HepG2 (cell line): ENCODE data around the gene CKAP5. TPM values are rescaled to one million over a fixed set of nuclear protein-coding genes. Genes with fewer than 3 reads are reported as not detected.

Experiments
- BCL6 ChIP-seq: IDR thresholded peaks from 2 replicates; pipeline ENCODE4 v1.6.1; 2016; ENCODE audit warnings: missing genetic modification reagents, missing compliant biosample characterization
- CREB1 ChIP-seq, 2 experiments: fragments of 450-650 bp in 1 of 2; IDR thresholded peaks; 2 replicates each; pipeline ENCODE4 v1.6.1; 2016 to 2017; ENCODE audit warnings: control low read depth in 1 of 2, mild to moderate bottlenecking in 1 of 2, missing compliant biosample characterization in 1 of 2, missing genetic modification characterization in 1 of 2
- CREM ChIP-seq, 2 experiments: sonication (generic) in 1 of 2; formaldehyde crosslinking in 1 of 2; IDR thresholded peaks; 2 replicates each; pipeline versions ENCODE4 v1.4.0 to v1.6.1; 2016 to 2020; ENCODE audit warnings: antibody characterized with exemption in 1 of 2, mild to moderate bottlenecking in 1 of 2, missing genetic modification reagents in 1 of 2
- ETV5 ChIP-seq: IDR thresholded peaks from 2 replicates; pipeline ENCODE4 v1.6.1; 2018; ENCODE audit warnings: missing biosample characterization, missing genetic modification reagents, inconsistent platforms, borderline replicate concordance
- GTF3A ChIP-seq: sonication (generic); formaldehyde crosslinking; conservative IDR thresholded peaks from 2 replicates; pipeline ENCODE4 v1.4.0; 2020; ENCODE audit warnings: mild to moderate bottlenecking, missing genetic modification reagents
- KLF12 ChIP-seq: sonication (generic); formaldehyde crosslinking; IDR thresholded peaks from 2 replicates; pipeline ENCODE4 v1.4.0; 2020; ENCODE audit warnings: missing genetic modification reagents, borderline replicate concordance
- KLF6 ChIP-seq: IDR thresholded peaks from 2 replicates; pipeline ENCODE4 v1.8.0; 2016; ENCODE audit warnings: missing biosample characterization, missing genetic modification reagents
- RXRB ChIP-seq: IDR thresholded peaks from 2 replicates; pipeline ENCODE4 v1.6.1; 2016; ENCODE audit warnings: borderline replicate concordance, missing genetic modification reagents, missing compliant biosample characterization
- SALL1 ChIP-seq: sonication (generic); formaldehyde crosslinking; IDR thresholded peaks from 2 replicates; pipeline ENCODE4 v1.8.0; 2022; ENCODE audit warnings: mild to moderate bottlenecking, missing genetic modification reagents
- ZBTB1 ChIP-seq: sonication (generic); formaldehyde crosslinking; IDR thresholded peaks from 2 replicates; pipeline ENCODE4 v1.4.0; 2020; ENCODE audit warnings: missing genetic modification reagents, borderline replicate concordance
- ZFP41 ChIP-seq: sonication (generic); formaldehyde crosslinking; IDR thresholded peaks from 2 replicates; pipeline ENCODE4 v1.4.0; 2020; ENCODE audit warnings: mild to moderate bottlenecking, missing genetic modification reagents, borderline replicate concordance
- ZNF253 ChIP-seq: sonication (generic); formaldehyde crosslinking; IDR thresholded peaks from 2 replicates; pipeline ENCODE4 v1.8.0; 2022; ENCODE audit warnings: mild to moderate bottlenecking, missing genetic modification reagents, borderline replicate concordance
- ZNF33A ChIP-seq: sonication (generic); formaldehyde crosslinking; IDR thresholded peaks from 2 replicates; pipeline ENCODE4 v1.5.1; 2020; ENCODE audit warnings: missing genetic modification reagents, mild to moderate bottlenecking, moderate library complexity, borderline replicate concordance
- ZNF569 ChIP-seq: sonication (generic); formaldehyde crosslinking; IDR thresholded peaks from 2 replicates; pipeline ENCODE4 v1.5.0; 2020; ENCODE audit warnings: mild to moderate bottlenecking, missing genetic modification reagents, moderate library complexity, borderline replicate concordance
- ZNF775 ChIP-seq: sonication (generic); formaldehyde crosslinking; IDR thresholded peaks from 2 replicates; pipeline ENCODE4 v1.4.0; 2020; ENCODE audit warnings: missing genetic modification reagents, mild to moderate bottlenecking, moderate library complexity, borderline replicate concordance
- polyA plus RNA-seq, 8 experiments: library from polyadenylated mRNA; depleted of rRNA in 3 of 8; stranded (reverse) in 7 of 8; unstranded in 1 of 8; fragments of >200 nt; fragmentation: Illumina TruSeq in 4 of 8; extraction: Trizol in 4 of 8; gene quantifications; 2 replicates each; pipeline versions ENCODE4 v1.2.1 to v1.2.3, GENCODE V29; 2011 to 2016; ENCODE audit warnings: low read depth in 4 of 8, missing spikeins in 1 of 8, mixed read lengths in 1 of 8; ENCODE audit not compliant: insufficient read depth in 1 of 8
- total RNA-seq, 5 experiments: library from RNA; depleted of rRNA; stranded (reverse); fragments of >200 nt; fragmentation: Illumina TruSeq; extraction: Trizol; gene quantifications; 2 replicates each; pipeline ENCODE4 v1.2.3, GENCODE V29; 2016; ENCODE audit warnings: low read depth in 1 of 5
- TF ChIP-seq, protein P1 (sequence below): sonication (generic); formaldehyde crosslinking; IDR thresholded peaks from 2 replicates; pipeline ENCODE4 v1.5.0; 2020; ENCODE audit warnings: mild to moderate bottlenecking, missing genetic modification reagents, borderline replicate concordance
- TF ChIP-seq, protein P2 (sequence below): fragments of 450-650 bp; IDR thresholded peaks from 2 replicates; pipeline ENCODE4 v1.6.1; 2016
- TF ChIP-seq, protein P3 (sequence below): sonication (generic); formaldehyde crosslinking; IDR thresholded peaks from 2 replicates; pipeline ENCODE4 v1.9.0; 2022; ENCODE audit warnings: low read depth, missing genetic modification reagents

CKAP5 gene
- total and polyA plus RNA-seq, 2 of the 13 experiments (the other 11 are each of a cell fraction or from before 2014, with no cell fraction given): 79.2 to 103 TPM

DNA sequence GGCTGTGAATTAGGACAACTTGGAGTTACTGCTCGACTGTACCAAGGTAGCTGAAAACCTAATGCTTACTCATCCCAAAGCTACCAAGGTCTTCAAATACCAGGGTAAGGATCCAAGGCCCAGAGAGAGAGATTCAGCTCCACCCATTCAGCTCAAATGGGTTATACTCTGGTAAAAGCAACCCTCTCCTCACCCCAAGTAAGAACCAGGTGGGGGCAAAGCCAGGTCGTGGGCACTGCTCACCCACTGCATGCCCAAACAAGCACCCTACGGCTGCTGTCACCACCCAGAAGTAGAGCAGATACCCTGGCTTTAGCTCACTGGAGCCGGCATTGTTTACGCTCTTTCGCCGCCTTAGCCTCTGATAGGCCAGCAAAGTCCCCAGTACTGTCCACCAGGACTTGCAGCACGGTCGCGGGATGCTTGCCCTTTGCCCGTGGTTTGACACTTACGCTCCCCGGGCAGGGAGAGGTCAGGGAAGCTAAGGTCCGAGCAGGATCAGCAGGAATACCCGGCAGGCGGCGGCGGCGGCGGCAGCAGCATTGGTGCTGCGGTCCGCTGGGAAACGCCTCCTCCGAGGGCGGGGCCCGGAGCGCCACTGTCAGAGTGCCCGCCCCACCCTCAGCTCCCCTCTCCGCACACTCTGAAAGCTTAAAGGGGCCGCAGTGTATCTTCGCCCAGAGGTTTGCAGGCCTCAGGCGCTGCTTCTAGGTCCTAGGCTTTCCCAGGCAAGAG lies 19.6 kb downstream of the CKAP5 start (continued):
- TF ChIP-seq, protein P1, sequence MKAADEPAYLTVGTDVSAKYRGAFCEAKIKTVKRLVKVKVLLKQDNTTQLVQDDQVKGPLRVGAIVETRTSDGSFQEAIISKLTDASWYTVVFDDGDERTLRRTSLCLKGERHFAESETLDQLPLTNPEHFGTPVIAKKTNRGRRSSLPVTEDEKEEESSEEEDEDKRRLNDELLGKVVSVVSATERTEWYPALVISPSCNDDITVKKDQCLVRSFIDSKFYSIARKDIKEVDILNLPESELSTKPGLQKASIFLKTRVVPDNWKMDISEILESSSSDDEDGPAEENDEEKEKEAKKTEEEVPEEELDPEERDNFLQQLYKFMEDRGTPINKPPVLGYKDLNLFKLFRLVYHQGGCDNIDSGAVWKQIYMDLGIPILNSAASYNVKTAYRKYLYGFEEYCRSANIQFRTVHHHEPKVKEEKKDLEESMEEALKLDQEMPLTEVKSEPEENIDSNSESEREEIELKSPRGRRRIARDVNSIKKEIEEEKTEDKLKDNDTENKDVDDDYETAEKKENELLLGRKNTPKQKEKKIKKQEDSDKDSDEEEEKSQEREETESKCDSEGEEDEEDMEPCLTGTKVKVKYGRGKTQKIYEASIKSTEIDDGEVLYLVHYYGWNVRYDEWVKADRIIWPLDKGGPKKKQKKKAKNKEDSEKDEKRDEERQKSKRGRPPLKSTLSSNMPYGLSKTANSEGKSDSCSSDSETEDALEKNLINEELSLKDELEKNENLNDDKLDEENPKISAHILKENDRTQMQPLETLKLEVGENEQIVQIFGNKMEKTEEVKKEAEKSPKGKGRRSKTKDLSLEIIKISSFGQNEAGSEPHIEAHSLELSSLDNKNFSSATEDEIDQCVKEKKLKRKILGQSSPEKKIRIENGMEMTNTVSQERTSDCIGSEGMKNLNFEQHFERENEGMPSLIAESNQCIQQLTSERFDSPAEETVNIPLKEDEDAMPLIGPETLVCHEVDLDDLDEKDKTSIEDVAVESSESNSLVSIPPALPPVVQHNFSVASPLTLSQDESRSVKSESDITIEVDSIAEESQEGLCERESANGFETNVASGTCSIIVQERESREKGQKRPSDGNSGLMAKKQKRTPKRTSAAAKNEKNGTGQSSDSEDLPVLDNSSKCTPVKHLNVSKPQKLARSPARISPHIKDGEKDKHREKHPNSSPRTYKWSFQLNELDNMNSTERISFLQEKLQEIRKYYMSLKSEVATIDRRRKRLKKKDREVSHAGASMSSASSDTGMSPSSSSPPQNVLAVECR (CRISPR knock-in tag): peak; percentile 95; the same call in 1 of the 2 replicates
- TF ChIP-seq KLF12 (CRISPR knock-in tag) (peak; percentile 45; the same call in 1 of the 2 replicates), ZNF33A (CRISPR knock-in tag) (no peak), KLF6 (0 out of 2 replicates have a peak, but pooled peaks have one; percentile 65), SALL1 (peak; percentile 89), RXRB (CRISPR knock-in tag) (peak; percentile 84), ETV5 (CRISPR knock-in tag) (peak; percentile 32; the same call in 1 of the 2 replicates), GTF3A (CRISPR knock-in tag) (no peak), CREM (IDR thresholded peaks at IDR 0.05) (no peak), CREM (CRISPR knock-in tag; IDR thresholded peaks at IDR 0.05) (no peak), CREB1 (IDR thresholded peaks at IDR 0.05) (0 out of 2 replicates have a peak, but pooled peaks have one; percentile 14), CREB1 (CRISPR knock-in tag; IDR thresholded peaks at IDR 0.05) (no peak), ZNF253 (CRISPR knock-in tag) (no peak), ZFP41 (CRISPR knock-in tag) (no peak), ZNF569 (CRISPR knock-in tag) (no peak), ZNF775 (no peak), ZBTB1 (no peak), BCL6 (peak; percentile 55; the same call in 1 of the 2 replicates)
- TF ChIP-seq, protein P2, sequence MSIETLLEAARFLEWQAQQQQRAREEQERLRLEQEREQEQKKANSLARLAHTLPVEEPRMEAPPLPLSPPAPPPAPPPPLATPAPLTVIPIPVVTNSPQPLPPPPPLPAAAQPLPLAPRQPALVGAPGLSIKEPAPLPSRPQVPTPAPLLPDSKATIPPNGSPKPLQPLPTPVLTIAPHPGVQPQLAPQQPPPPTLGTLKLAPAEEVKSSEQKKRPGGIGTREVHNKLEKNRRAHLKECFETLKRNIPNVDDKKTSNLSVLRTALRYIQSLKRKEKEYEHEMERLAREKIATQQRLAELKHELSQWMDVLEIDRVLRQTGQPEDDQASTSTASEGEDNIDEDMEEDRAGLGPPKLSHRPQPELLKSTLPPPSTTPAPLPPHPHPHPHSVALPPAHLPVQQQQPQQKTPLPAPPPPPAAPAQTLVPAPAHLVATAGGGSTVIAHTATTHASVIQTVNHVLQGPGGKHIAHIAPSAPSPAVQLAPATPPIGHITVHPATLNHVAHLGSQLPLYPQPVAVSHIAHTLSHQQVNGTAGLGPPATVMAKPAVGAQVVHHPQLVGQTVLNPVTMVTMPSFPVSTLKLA: peak; percentile 44
- TF ChIP-seq, protein P3, sequence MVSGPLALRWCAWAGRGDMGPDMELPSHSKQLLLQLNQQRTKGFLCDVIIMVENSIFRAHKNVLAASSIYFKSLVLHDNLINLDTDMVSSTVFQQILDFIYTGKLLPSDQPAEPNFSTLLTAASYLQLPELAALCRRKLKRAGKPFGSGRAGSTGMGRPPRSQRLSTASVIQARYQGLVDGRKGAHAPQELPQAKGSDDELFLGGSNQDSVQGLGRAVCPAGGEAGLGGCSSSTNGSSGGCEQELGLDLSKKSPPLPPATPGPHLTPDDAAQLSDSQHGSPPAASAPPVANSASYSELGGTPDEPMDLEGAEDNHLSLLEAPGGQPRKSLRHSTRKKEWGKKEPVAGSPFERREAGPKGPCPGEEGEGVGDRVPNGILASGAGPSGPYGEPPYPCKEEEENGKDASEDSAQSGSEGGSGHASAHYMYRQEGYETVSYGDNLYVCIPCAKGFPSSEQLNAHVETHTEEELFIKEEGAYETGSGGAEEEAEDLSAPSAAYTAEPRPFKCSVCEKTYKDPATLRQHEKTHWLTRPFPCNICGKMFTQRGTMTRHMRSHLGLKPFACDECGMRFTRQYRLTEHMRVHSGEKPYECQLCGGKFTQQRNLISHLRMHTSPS (CRISPR knock-in tag): no peak; the same call in 1 of the 2 replicates
